H1 (cell line): ENCODE results near the gene FAT1. TPM values are rescaled to one million over a fixed set of nuclear protein-coding genes. Genes with fewer than 3 reads are reported as not detected.

Experiments
- CTCF ChIA-PET: fragments of 300-600 bp; sonication (Branson Sonifier 250); formaldehyde crosslinking; loops from one replicate; lab custom pipeline; 2021; ENCODE audit not compliant: partially characterized antibody; lab: Charles Lee
- POLR2A ChIA-PET: fragments of 300-600 bp; sonication (Branson Sonifier 250); formaldehyde crosslinking; loops from one replicate; lab custom pipeline; 2021; ENCODE audit warnings: inconsistent platforms; ENCODE audit not compliant: partially characterized antibody; lab: Charles Lee
- DNase-seq, 2 experiments: peaks; one replicate each; pipeline versions ENCODE4 v3.0.0 to v3.0.0-alpha.2; 2010 to 2022; ENCODE audit warnings: low spot score in 2 of 2, low read depth in 1 of 2, mixed read lengths in 1 of 2
- FAIRE-seq: peaks from 2 replicates; lab custom pipeline; 2011; peaks lifted over from hg19 to GRCh38; lab: Jason Lieb, UNC
- H2AFZ ChIP-seq: 2 replicates; pipeline ENCODE4 v1.8.1; 2012; ENCODE audit warnings: low read length, inconsistent platforms
- H2AK5ac ChIP-seq: 2 replicates; pipeline ENCODE4 v1.6.1; 2013; ENCODE audit warnings: low read depth, low read length
- H2BK120ac ChIP-seq: replicated peaks from 2 replicates; pipeline ENCODE3; 2013; ENCODE audit warnings: low read depth, low read length, inconsistent platforms
- H2BK12ac ChIP-seq: 2 replicates; pipeline ENCODE4 v1.6.1; 2013; ENCODE audit warnings: low read depth, low read length
- H2BK15ac ChIP-seq: 2 replicates; pipeline ENCODE4 v1.6.1; 2013; ENCODE audit warnings: low read length
- H2BK20ac ChIP-seq: 2 replicates; pipeline ENCODE4 v1.6.1; 2013; ENCODE audit warnings: low read length
- H2BK5ac ChIP-seq: 2 replicates; pipeline ENCODE4 v1.6.1; 2013; ENCODE audit warnings: low read depth, low read length
- H3K14ac ChIP-seq: 2 replicates; pipeline ENCODE4 v1.6.1; 2013; ENCODE audit warnings: inconsistent platforms; ENCODE audit not compliant: insufficient read length
- H3K18ac ChIP-seq: 2 replicates; pipeline ENCODE4 v1.6.1; 2013; ENCODE audit warnings: low read length; ENCODE audit errors: extremely low read depth
- H3K23ac ChIP-seq: 2 replicates; pipeline ENCODE4 v1.6.1; 2013; ENCODE audit warnings: inconsistent platforms; ENCODE audit not compliant: insufficient read length
- H3K23me2 ChIP-seq: 2 replicates; pipeline ENCODE4 v1.6.1; 2013; ENCODE audit warnings: low read depth, low read length
- H3K27ac ChIP-seq: 2 replicates; pipeline ENCODE4 v1.6.1; 2011; ENCODE audit warnings: low read depth, low read length, inconsistent platforms
- H3K27me3 ChIP-seq, 4 experiments: replicated peaks in 1 of 4; 1 replicate in 1 of 4; 2 replicates in 3 of 4; pipeline versions ENCODE4 v1.6.1 to v1.8.1; 2011 to 2013; ENCODE audit warnings: low read length in 3 of 4, mild to moderate bottlenecking in 3 of 4, inconsistent platforms in 2 of 4, mixed read lengths in 2 of 4, moderate library complexity in 1 of 4; ENCODE audit not compliant: control insufficient read depth in 3 of 4, insufficient read depth in 3 of 4; ENCODE audit errors: extremely low read depth in 1 of 4
- H3K36me3 ChIP-seq, 4 experiments: 2 replicates each; pipeline versions ENCODE4 v1.6.1 to v1.8.1; 2011 to 2013; ENCODE audit warnings: mild to moderate bottlenecking in 4 of 4, low read length in 3 of 4, moderate library complexity in 2 of 4, control low read depth in 1 of 4, inconsistent platforms in 1 of 4; ENCODE audit not compliant: insufficient read depth in 4 of 4, control insufficient read depth in 2 of 4
- H3K4ac ChIP-seq: replicated peaks from 2 replicates; pipeline ENCODE3; 2013; ENCODE audit warnings: low read length, low read depth, mixed read lengths, inconsistent platforms; ENCODE audit not compliant: insufficient read length
- H3K4me1 ChIP-seq, 4 experiments: replicated peaks in 1 of 4; 1 replicate in 1 of 4; 2 replicates in 3 of 4; pipeline versions ENCODE4 v1.6.1 to v1.8.1; 2011 to 2013; ENCODE audit warnings: low read length in 3 of 4, inconsistent platforms in 2 of 4, mixed read lengths in 1 of 4; ENCODE audit not compliant: insufficient read depth in 4 of 4, control insufficient read depth in 3 of 4
- H3K4me2 ChIP-seq, 2 experiments: 2 replicates each; pipeline versions ENCODE4 v1.6.1 to v1.8.1; 2011 to 2013; ENCODE audit warnings: low read depth in 2 of 2, low read length in 2 of 2, control low read depth in 1 of 2, inconsistent platforms in 1 of 2, mild to moderate bottlenecking in 1 of 2; ENCODE audit not compliant: insufficient read depth in 1 of 2
- H3K4me3 ChIP-seq, 4 experiments: fragments of 200-600, 300-600 bp in 1 of 4; sonication (generic), shearing (Covaris generic), sonication (Bioruptor Twin) in 1 of 4; 2 replicates each; pipeline versions ENCODE4 v1.5.1 to v1.8.1; 2011 to 2016; ENCODE audit warnings: low read length in 4 of 4, low read depth in 3 of 4, control low read depth in 2 of 4, inconsistent platforms in 2 of 4, mild to moderate bottlenecking in 2 of 4, mixed read lengths in 1 of 4, moderate library complexity in 1 of 4; ENCODE audit not compliant: insufficient read depth in 2 of 4; ENCODE audit errors: extremely low read depth in 1 of 4
- H3K56ac ChIP-seq: replicated peaks from 2 replicates; pipeline ENCODE3; 2013; ENCODE audit warnings: low read depth, mild to moderate bottlenecking, mixed read lengths, low read length, inconsistent platforms; ENCODE audit not compliant: insufficient read length
- H3K79me1 ChIP-seq: 2 replicates; pipeline ENCODE4 v1.6.1; 2013; ENCODE audit warnings: low read depth, low read length, control low read depth
- H3K79me2 ChIP-seq, 2 experiments: 2 replicates each; pipeline versions ENCODE4 v1.6.1 to v1.8.1; 2012 to 2013; ENCODE audit warnings: low read length in 2 of 2, mild to moderate bottlenecking in 2 of 2, inconsistent platforms in 1 of 2; ENCODE audit not compliant: insufficient read depth in 2 of 2, control insufficient read depth in 1 of 2
- H3K9ac ChIP-seq, 4 experiments: replicated peaks in 1 of 4; 1 replicate in 1 of 4; 2 replicates in 3 of 4; pipeline versions ENCODE4 v1.6.1 to v1.8.1; 2011 to 2013; ENCODE audit warnings: low read depth in 3 of 4, low read length in 3 of 4, control low read depth in 2 of 4, mild to moderate bottlenecking in 2 of 4, moderate library complexity in 2 of 4, inconsistent platforms in 1 of 4; ENCODE audit errors: extremely low read depth in 1 of 4
- H3K9me3 ChIP-seq, 2 experiments: 2 replicates each; pipeline versions ENCODE4 v1.6.1 to v1.8.1; 2012 to 2013; ENCODE audit warnings: mild to moderate bottlenecking in 2 of 2, moderate library complexity in 2 of 2, control low read depth in 1 of 2, inconsistent platforms in 1 of 2, low read depth in 1 of 2, low read length in 1 of 2, mixed read lengths in 1 of 2; ENCODE audit not compliant: insufficient read depth in 2 of 2
- H4K20me1 ChIP-seq, 2 experiments: replicated peaks in 1 of 2; 2 replicates each; pipeline versions ENCODE3 to v1.8.1; 2011 to 2013; ENCODE audit warnings: inconsistent platforms in 2 of 2, low read length in 2 of 2, mild to moderate bottlenecking in 1 of 2; ENCODE audit not compliant: insufficient read depth in 2 of 2, control insufficient read depth in 1 of 2
- H4K5ac ChIP-seq: 2 replicates; pipeline ENCODE4 v1.6.1; 2013; ENCODE audit warnings: low read length, low read depth, mixed read lengths, inconsistent platforms; ENCODE audit not compliant: insufficient read length
- H4K8ac ChIP-seq: 2 replicates; pipeline ENCODE4 v1.8.0; 2013; ENCODE audit warnings: mild to moderate bottlenecking, moderate library complexity, low read length, inconsistent platforms; ENCODE audit not compliant: insufficient read depth; ENCODE audit errors: extremely low read depth
- H4K91ac ChIP-seq: replicated peaks from 2 replicates; pipeline ENCODE3; 2013; ENCODE audit warnings: low read length, mixed read lengths, inconsistent platforms; ENCODE audit not compliant: insufficient read length
- BCL11A ChIP-seq, 2 experiments: IDR thresholded peaks; one replicate each; pipeline ENCODE4 v1.6.1; 2011; ENCODE audit warnings: low read depth in 2 of 2, low read length in 2 of 2, mild to moderate bottlenecking in 2 of 2
- CHD2 ChIP-seq: IDR thresholded peaks from 2 replicates; pipeline ENCODE4 v1.6.1; 2012; ENCODE audit warnings: low read length, improper control_type of control experiment
- CREB1 ChIP-seq: IDR thresholded peaks from 2 replicates; pipeline ENCODE4 v1.6.1; 2012; ENCODE audit warnings: inconsistent platforms
- CTBP2 ChIP-seq: IDR thresholded peaks from 2 replicates; pipeline ENCODE4 v1.7.0; 2011; ENCODE audit warnings: borderline replicate concordance, mild to moderate bottlenecking, moderate library complexity, mixed read lengths, low read length; ENCODE audit not compliant: insufficient read depth, insufficient read length
- KDM4A ChIP-seq: IDR thresholded peaks from one replicate; pipeline ENCODE4 v1.7.1; 2012; ENCODE audit warnings: low read depth, mild to moderate bottlenecking, moderate library complexity, low read length, inconsistent platforms; ENCODE audit not compliant: severe bottlenecking
- SIRT6 ChIP-seq: IDR thresholded peaks from one replicate; pipeline ENCODE4 v1.7.1; 2012; ENCODE audit warnings: low read length, inconsistent platforms
- ZNF274 ChIP-seq: IDR thresholded peaks from 2 replicates; pipeline ENCODE4 v1.7.0; 2012; ENCODE audit warnings: low read length, borderline replicate concordance; ENCODE audit errors: extremely low read depth
- WGBS, 2 experiments: shearing (Covaris generic) in 1 of 2; methylation state at CpG; one replicate each; pipeline versions ENCODE4 v1.1.6 to v1.1.7; 2013 to 2015; ENCODE audit warnings: low lambda C conversion rate in 2 of 2, mixed read lengths in 2 of 2, inconsistent platforms in 1 of 2, low coverage in 1 of 2, missing lambda C conversion rate in 1 of 2; ENCODE audit not compliant: insufficient replicate concordance in 2 of 2, insufficient coverage in 1 of 2, insufficient read length in 1 of 2; ENCODE audit errors: extremely low coverage in 1 of 2, missing lambda C conversion rate in 1 of 2; 5-methylcytosine and 5-hydroxymethylcytosine counted together
- polyA plus RNA-seq, 7 experiments: library from polyadenylated mRNA; depleted of rRNA in 3 of 7; stranded (reverse) in 5 of 7; unstranded in 2 of 7; fragments of >200 nt in 5 of 7; fragments of 200-250 nt in 2 of 7; gene quantifications; 1 replicate in 5 of 7; 2 replicates in 1 of 7; 4 replicates in 1 of 7; pipeline versions ENCODE4 v1.2.1 to v1.2.3, GENCODE V29; 2011 to 2013; ENCODE audit warnings: missing spikeins in 2 of 7, mixed read lengths in 2 of 7
- total RNA-seq: library from RNA; stranded (reverse); fragmentation: NEBNext Ultra II Directional; extraction: Animal tissue kit (Norgen Biotek cat#: 25700); gene quantifications from 2 replicates; pipeline ENCODE4 v1.2.1, GENCODE V29; 2021

Gene FAT1
- total and polyA plus RNA-seq, 2 of the 8 experiments (the other 6 are each of a cell fraction or from before 2014, with no cell fraction given), result 94.4 to 137 TPM

- no peak overlapping the region for H3K9ac ChIP-seq
- H3K79me1 ChIP-seq, result no peaks in the 10 kb centered on the region
- H3K56ac ChIP-seq, result no peak overlapping the region
- H3K79me2 ChIP-seq, result no peaks in the 10 kb centered on the region
- CTCF ChIA-PET, result interaction anchor here (1.1 kb wide), 1 partner anchor 90 kb away, joined by 3 read pairs; no protein-coding TSS in a partner anchor
- no peak overlapping the region for H2AFZ ChIP-seq
- H3K4me1 ChIP-seq, result no peaks in the 10 kb centered on the region; a peak in 1 of 7 replicates
- no peak overlapping the region for H3K4ac ChIP-seq
- H3K4me2 ChIP-seq, result no peak overlapping the region
- no peak overlapping the region for H3K14ac ChIP-seq
- H2BK12ac ChIP-seq, result no peak overlapping the region
- POLR2A ChIA-PET, result no interaction called here
- H4K5ac ChIP-seq, result no peak overlapping the region
- no peak overlapping the region for H3K27ac ChIP-seq
- DNase-seq (no peak), FAIRE-seq (no peak)
- no peak overlapping the region for H4K8ac ChIP-seq
- H3K23ac ChIP-seq, result no peak overlapping the region
- no peaks in the 10 kb centered on the region for H3K27me3 ChIP-seq
- no peak overlapping the region for H2BK15ac ChIP-seq
- H4K20me1 ChIP-seq, result no peaks in the 10 kb centered on the region
- no peak overlapping the region for H2BK5ac ChIP-seq
- H2AK5ac ChIP-seq, result no peak overlapping the region
- H3K36me3 ChIP-seq, result no peaks in the 10 kb centered on the region
- no peak overlapping the region for H2BK20ac ChIP-seq
- H3K4me3 ChIP-seq, result no peak overlapping the region
- no peak overlapping the region for H4K91ac ChIP-seq
- TF ChIP-seq CTBP2, result no peak
- TF ChIP-seq KDM4A, result no peak
- no peak for TF ChIP-seq ZNF274
- TF ChIP-seq CREB1, result no peak
- no peak for TF ChIP-seq CHD2
- no peak for TF ChIP-seq BCL11A (IDR thresholded peaks at IDR 0.05; ENCODE audit: low read depth in 2 of 2, low read length in 2 of 2)
- TF ChIP-seq SIRT6, result no peak
- H2BK120ac ChIP-seq, result no peak overlapping the region
- 84% methylated on average over 6 of the region's 6 CpGs; no CpG with 5 or more reads in 1 of the 2 experiments for WGBS, 2 experiments
- H3K23me2 ChIP-seq, result no peaks in the 10 kb centered on the region
- H3K9me3 ChIP-seq, result no peaks in the 10 kb centered on the region
- H3K18ac ChIP-seq, result no peak overlapping the region
These were observed 17.2 kb upstream of the FAT1 start for GRCh38 chr4:186740822-186741221.
